Eye (tissue), 1 donor: ENCODE results near the gene TSACC.
"Not testable (repeated sequence)": the region's sequence is repeated elsewhere in the genome, so short reads cannot be mapped to it uniquely, and the experiment has no call there.

ENCODE experiments used
- DNase-seq: peaks from one replicate; pipeline ENCODE4 v3.0.0-alpha.2; 2015

The TSACC gene

GRCh38 chr1:156347331-156347730 lies 9.0 kb downstream of the TSACC start:
- DNase-seq = no peak

DNA sequence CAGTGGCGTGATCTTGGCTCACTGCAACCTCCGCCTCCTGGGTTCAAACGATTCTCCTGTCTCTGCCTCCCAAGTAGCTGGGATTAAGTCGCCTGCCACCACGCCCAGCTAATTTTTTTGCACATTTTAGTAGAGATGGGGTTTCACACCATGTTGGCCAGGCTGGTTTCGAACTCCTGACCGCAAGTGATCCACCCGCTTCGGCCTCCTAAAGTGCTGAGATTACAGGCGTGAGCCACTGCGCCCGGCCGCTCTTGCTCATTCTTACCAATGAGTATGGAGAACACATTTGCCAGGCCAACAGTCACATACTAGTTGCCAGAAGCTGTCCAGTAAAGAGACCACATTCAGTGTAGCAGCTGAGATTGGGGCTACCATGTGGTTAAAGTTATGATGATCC lies 14.2 kb downstream of the TSACC start:
- not testable (repeated sequence) for DNase-seq

DNA sequence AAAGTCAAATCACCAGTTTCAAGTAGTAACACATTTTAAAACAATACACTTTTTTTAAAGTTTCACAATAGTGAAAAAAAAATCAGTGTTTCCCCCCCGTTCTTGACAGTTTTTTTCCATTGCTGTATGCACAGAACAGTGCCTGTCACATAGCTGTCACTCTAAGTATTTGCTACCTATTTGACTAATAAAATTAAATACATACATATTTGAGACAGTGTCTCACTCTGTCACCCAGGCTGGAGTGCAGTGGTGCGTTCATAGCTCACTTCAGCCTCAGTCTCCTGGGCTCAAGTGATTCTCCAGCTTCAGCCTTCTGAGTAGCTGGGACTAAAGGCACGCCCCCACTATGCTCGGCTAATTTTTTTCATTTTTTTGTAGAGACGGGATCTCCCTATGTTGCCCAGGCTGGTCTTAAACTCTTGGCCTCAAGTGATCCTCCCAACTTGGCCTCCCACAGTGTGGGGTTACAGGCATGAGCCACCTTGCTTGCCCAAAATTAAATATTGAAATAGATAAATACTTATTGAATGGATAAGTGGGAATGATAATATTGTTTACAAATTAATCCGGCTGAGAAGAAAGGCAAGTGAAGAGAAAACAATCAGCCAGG lies 18.0 kb downstream of the TSACC start:
- DNase-seq = no peak

GRCh38 chr1:156356875-156357534 lies 18.7 kb downstream of the TSACC start:
- DNase-seq = peak; percentile 54

GRCh38 chr1:156357977-156358376 lies 19.7 kb downstream of the TSACC start:
- no peak for DNase-seq

- DNase-seq = no peak
Observed at GRCh38 chr1:156358641-156359040, 20.3 kb downstream of the TSACC start.

GRCh38 chr1:156359249-156359648 lies 20.9 kb downstream of the TSACC start:
- no peak for DNase-seq

GRCh38 chr1:156359973-156360372 lies 21.6 kb downstream of the TSACC start:
- no peak for DNase-seq

DNA sequence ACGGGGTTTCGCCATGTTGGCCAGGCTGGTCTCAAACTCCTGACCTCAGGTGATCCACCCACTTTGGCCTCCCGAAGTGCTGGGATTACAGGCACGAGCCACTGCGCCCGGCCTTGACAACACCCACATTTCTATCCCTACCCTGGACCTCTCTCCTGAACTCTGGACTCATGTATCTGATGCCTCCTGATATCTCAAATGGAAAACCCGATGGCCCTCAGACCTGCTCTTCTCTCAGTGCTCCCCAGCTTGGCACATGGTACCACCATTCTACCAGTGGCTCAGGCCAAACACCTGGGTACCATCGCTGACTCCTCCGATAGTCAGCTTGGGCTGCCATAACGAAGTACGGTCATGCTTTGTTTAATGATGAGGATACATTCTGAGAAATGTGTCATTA lies 22.2 kb downstream of the TSACC start:
- DNase-seq = no peak

GRCh38 chr1:156365754-156366153 lies 27.4 kb downstream of the TSACC start:
- DNase-seq = no peak

- DNase-seq = no peak
Observed at GRCh38 chr1:156366378-156367166, 28.2 kb downstream of the TSACC start.

- DNase-seq = no peak
Observed at GRCh38 chr1:156367383-156368156, 29.2 kb downstream of the TSACC start.

- no peak for DNase-seq
Observed at GRCh38 chr1:156368157-156368658, 29.9 kb downstream of the TSACC start.

DNA sequence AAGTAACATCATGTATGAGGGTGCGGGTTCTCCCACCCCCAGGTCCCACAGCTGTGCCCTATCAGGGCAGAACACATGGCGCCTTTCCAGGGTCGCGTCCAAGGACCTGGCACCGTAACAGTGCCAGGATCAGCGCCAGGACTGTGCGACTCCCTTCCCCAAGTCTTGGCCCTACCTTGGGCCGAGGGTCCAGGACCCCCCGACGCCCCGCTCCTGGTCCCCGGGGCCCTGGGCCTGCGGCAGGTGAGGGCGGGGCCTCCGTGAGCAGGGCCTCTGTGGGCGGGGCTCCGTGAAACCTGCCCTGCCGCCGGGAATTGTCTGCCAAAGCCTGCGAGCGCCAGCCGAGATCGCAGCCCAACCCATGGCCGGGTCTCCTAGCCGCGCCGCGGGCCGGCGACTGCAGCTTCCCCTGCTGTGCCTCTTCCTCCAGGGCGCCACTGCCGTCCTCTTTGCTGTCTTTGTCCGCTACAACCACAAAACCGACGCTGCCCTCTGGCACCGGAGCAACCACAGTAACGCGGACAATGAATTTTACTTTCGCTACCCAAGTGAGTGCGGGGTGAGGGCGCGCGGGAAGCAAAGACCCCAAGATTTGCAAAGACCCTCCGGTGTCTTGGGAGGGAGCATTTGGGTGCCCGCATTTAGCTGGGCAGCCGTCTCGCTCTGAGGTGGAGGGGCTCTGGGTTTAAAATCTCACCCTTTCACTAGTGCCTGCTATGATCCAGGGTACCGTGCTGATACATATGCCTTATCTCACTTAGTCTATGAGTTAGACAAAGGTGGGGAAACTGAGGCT lies 30.8 kb downstream of the TSACC start, which contains the start of gene RHBG:
Gene RHBG (plus strand): TSS at position 323 of the 796 bp plus-strand sequence. CDS start 39 bp downstream, at position 362.
- DNase-seq = peak; percentile 47

DNA sequence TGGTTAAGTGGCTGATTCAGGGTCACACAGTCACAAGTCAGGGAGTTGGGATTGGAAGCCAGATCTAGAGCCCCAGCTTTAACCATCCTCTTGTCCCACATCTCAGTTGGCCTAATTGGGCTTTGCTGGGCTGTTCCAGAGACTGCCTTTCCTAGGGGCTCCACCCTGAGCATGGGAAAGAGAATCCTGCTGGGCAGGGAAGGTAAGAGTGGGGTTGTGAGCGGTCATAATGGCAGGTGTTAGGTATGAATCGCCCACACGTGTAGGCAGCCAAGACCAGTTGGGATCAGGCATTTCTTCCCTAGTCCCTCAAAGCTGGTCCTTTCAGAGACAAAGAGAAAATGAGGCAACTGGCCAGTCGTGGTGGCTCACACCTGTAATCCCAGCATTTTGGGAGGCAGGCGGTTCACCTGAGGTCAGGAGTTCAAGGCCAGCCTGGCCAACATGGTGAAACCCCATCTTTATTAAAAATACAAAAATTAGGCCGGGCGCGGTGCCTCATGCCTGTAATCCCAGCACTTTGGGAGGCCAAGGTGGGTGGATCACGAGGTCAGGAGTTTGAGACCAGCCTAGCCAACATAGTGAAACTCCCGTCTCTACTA lies 31.5 kb downstream of the TSACC start:
- DNase-seq = not testable (repeated sequence)

GRCh38 chr1:156371553-156372264 lies 33.4 kb downstream of the TSACC start:
- DNase-seq = no peak

DNA sequence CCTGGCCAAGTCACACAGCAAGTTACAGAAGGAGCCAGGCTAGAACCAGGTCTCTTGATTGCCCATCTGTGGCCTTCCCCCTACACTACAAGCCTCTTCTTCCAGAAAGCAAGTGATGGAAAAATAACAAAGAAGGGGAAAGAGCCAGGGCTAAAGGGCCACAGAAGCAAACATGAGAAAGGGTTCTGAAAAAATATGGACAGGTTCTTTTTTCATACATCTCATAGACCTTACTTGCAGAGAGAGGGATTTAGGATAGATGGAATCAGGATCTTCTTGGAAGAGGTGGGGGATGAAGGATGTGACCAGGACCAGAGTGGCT lies 33.9 kb downstream of the TSACC start:
- DNase-seq = no peak

GRCh38 chr1:156372876-156373275 lies 34.5 kb downstream of the TSACC start:
- DNase-seq = no peak

DNA sequence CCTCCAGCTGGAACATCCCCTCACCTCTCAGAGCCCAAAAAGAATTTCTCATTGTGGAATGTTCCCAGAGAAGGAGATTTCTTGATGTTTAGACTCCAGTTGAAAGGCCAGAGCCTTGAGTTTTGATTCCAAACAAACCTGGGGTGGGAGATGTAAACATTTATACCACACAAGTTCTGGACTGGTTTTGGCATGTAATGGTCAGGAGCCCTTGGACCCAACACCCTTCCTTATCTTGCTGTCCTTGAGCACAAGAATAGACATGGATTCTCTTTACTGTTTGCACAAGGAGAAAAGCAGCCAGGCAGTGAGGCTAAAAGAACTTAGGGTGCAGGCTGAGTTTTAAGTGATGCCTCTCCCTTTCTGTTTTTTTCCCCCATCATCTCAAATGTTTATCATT lies 35.2 kb downstream of the TSACC start:
- DNase-seq = no peak

GRCh38 chr1:156376146-156376545 lies 37.8 kb downstream of the TSACC start:
- DNase-seq = no peak
